Activated T-helper 2 cell treated with anti-CD3 and anti-CD28 coated beads, Interferon-gamma antibody, Interleukin-2, Interleukin-4, amounts not matched to agents 10 μg/mL and 5 μg/mL and 100 μg/mL, durations not matched to agents 14 hours and 24 hours and 36 hours (primary cell): ENCODE results near the gene TSLP. TPM values are rescaled to one million over a fixed set of nuclear protein-coding genes. Genes with fewer than 3 reads are reported as not detected.

Experiments
- DNase-seq: peaks from one replicate; pipeline ENCODE4 v3.0.0; 2021; ENCODE audit warnings: low spot score
- H3K27ac Mint-ChIP-seq: one replicate; pipeline ENCODE4 v1.8.0; 2021; ENCODE audit warnings: mixed read lengths
- H3K27me3 Mint-ChIP-seq: one replicate; pipeline ENCODE4 v1.8.0; 2021; ENCODE audit warnings: low read depth, mixed read lengths
- H3K36me3 Mint-ChIP-seq: one replicate; pipeline ENCODE4 v1.8.0; 2021; ENCODE audit warnings: low read depth, mixed read lengths
- H3K4me1 Mint-ChIP-seq: one replicate; pipeline ENCODE4 v1.8.0; 2021; ENCODE audit warnings: low read depth, mixed read lengths
- H3K4me3 Mint-ChIP-seq: one replicate; pipeline ENCODE4 v1.8.0; 2021; ENCODE audit warnings: low read depth, mild to moderate bottlenecking, moderate library complexity, mixed read lengths
- H3K9me3 Mint-ChIP-seq: one replicate; pipeline ENCODE4 v1.8.0; 2021; ENCODE audit warnings: mixed read lengths
- intact Hi-C: fragments of 100-400 bp; cut with micrococcal nuclease; formaldehyde crosslinking; loops from one replicate; pipeline ENCODE4 v1.15.1; 2023
- total RNA-seq: library from RNA; stranded (reverse); gene quantifications from 2 replicates; pipeline ENCODE4 v1.2.3, GENCODE V29; 2022

The TSLP gene
- total RNA-seq, 1 donor from 2014 or later: 0.46 TPM

DNA sequence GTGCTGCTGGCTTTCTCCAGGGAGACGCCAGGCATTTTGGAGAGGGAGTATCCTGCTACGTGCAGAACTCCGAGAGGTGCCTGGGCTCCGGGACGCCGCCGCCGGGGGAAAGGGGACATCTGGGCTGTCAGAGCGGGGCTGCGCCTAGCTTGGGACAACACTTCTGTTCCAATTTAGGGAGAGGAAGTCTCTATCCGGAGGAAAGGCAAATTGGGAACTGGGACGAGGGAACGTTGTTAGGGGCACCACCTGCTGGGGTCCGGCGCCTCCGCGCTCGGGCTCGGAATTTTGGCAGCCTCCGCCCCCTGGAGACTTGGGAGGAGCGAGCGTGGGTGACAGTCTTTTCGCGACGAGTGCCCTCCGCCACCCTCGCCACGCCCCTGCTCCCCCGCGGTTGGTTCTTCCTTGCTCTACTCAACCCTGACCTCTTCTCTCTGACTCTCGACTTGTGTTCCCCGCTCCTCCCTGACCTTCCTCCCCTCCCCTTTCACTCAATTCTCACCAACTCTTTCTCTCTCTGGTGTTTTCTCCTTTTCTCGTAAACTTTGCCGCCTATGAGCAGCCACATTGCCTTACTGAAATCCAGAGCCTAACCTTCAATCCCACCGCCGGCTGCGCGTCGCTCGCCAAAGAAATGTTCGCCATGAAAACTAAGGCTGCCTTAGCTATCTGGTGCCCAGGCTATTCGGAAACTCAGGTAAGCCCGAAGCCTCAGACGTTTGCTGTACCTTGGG, 1.6 kb downstream of the TSLP start:
- peak; percentile 50 for DNase-seq
- Mint-ChIP-seq H3K4me3 (peak overlapping the region; percentile 86), H3K9me3 (no peaks in the 10 kb centered on the region), H3K4me1 (peaks cover 33% of the 10 kb centered on the region), H3K36me3 (no peaks in the 10 kb centered on the region), H3K27me3 (peaks cover 67% of the 10 kb centered on the region), H3K27ac (no peak overlapping the region)
- intact Hi-C loops: loop anchor here (2.0 kb wide), 1 partner anchor 20 kb away; the partner anchor contains the start of gene WDR36

DNA sequence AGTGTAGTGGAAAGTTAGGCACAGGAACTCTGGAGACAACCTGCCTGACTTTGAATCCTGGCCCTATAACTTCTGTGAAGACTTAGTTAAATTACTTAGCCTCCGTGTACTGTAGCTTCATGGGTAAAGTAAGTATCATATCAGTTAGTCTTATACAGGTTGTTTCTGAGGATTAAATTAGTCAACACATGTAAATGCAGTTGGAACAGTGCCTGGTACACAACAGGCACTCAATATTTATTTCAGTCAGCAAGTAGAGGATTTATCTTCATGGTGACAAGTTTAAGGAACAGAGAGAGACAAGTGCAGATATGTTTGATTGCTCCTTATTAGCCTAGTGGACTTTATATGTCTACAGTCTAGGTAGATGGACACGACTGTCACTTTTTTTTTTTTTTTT, 2.7 kb downstream of the TSLP start:
- Mint-ChIP-seq H3K27me3 (peaks cover 63% of the 10 kb centered on the region), H3K27ac (no peak overlapping the region), H3K4me1 (peaks cover 33% of the 10 kb centered on the region), H3K9me3 (no peaks in the 10 kb centered on the region), H3K4me3 (peak overlapping the region; percentile 86), H3K36me3 (no peaks in the 10 kb centered on the region)
- DNase-seq: no peak
- intact Hi-C loops: no loop called here

DNA sequence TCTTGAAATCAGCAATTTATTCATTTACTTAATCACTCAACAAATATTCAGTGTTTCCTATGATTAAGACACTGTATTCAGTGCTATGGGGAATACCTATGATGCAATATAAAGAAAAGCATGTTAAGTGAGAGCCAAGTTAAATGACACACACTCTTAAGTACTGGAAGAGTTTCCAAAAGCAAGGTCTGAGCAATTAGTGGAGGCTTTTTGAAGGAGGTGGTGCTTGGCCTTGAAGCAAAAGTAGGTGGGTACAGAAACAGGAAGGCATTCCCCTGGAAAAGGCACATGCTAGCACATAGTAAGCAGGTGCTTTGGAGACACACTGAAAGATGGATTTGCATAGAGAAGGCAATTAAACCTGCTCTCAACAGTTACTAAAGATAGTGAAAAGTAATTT, 4.0 kb downstream of the TSLP start:
- Mint-ChIP-seq H3K27me3 (peaks cover 58% of the 10 kb centered on the region), H3K36me3 (no peaks in the 10 kb centered on the region), H3K27ac (no peak overlapping the region), H3K4me1 (peaks cover 32% of the 10 kb centered on the region), H3K4me3 (no peak overlapping the region), H3K9me3 (no peaks in the 10 kb centered on the region)
- intact Hi-C loops: no loop called here
- no peak for DNase-seq

DNA sequence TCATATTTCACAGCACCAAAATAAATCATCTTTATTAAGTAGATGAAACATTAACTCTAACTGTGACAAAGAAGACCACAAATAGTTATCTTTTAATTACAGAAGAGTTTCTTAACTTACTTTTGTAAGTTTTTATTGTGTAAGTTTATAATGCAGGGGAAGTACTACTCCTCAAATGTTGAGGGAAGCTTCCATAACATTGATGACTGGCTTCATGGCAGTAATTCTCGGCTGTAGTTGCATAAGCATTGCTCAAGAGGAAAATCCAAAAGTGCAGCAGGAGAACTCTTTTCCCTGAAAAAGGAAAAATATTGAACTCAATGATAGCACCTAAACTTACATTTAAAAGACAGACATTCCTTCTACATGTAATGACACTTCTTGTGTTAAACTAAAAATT, 4.6 kb downstream of the TSLP start:
- intact Hi-C loops: no loop called here
- no peak for DNase-seq
- Mint-ChIP-seq H3K4me3 (no peak overlapping the region), H3K36me3 (no peaks in the 10 kb centered on the region), H3K9me3 (no peaks in the 10 kb centered on the region), H3K27me3 (peaks cover 54% of the 10 kb centered on the region), H3K27ac (no peak overlapping the region), H3K4me1 (peaks cover 26% of the 10 kb centered on the region)

DNA sequence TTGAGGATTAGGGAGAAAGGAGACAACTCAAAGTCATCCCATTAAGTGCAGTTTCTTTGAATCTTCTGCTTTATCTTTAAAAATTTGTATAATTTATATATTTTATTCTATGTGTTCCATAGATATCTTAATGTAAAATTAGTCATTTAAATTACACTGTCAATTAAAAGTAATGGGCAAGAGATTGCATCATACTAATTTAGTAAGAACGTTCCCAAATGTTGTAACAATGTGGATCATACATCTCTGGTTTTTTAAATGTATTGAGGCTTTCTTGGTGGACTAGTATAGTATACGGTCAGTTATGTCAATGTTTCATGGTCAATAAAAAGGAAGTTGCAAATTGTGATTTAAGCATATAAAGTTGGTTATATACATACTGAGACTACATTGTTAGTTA, 6.2 kb downstream of the TSLP start:
- Mint-ChIP-seq H3K4me1 (peaks cover 18% of the 10 kb centered on the region), H3K27me3 (peaks cover 49% of the 10 kb centered on the region), H3K4me3 (no peak overlapping the region), H3K9me3 (no peaks in the 10 kb centered on the region), H3K27ac (no peak overlapping the region), H3K36me3 (no peaks in the 10 kb centered on the region)
- intact Hi-C loops: no loop called here
- DNase-seq: no peak

DNA sequence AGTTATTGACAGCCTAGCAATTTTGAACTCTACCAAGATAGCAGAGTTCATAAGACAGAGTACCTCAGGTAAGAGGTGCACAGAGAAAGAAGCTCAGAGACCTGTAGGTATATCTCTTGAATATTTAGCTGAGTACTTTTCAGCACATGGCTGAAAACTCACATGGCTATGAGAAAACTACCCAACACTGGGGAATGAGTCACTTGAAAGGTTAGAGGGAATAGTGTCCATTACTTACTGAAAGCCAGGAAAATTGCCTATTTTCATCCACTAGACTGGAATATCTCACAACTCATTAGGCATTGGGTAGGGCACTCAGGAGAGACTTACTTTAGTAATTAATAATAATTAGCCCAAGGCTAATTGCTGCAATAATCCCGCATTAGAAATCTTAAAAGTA, 8.3 kb downstream of the TSLP start:
- H3K27me3 Mint-ChIP-seq: peaks cover 43% of the 10 kb centered on the region

DNA sequence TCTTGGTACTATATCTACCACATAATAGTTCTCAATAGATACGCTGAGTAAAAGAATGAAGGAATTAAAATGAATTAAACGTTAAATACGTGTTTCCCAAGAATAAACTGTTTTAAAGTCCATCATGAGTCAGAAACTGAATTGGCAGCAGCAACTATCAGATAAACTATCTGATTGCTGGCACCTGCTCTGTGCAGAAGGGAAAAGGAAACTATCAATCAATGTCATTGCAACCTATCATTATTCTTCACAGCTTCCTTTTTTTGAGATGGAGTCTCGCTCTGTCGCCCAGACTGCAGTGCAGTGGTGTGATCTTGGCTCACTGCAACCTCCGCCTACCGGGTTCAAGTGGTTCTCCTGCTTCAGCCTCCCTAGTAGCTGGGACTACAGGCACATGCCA, 11.8 kb downstream of the TSLP start:
- intact Hi-C loops: no loop called here
- no peaks in the 10 kb centered on the region for H3K9me3 Mint-ChIP-seq
- no peaks in the 10 kb centered on the region for H3K36me3 Mint-ChIP-seq
- peaks cover 37% of the 10 kb centered on the region for H3K27me3 Mint-ChIP-seq
- H3K4me1 Mint-ChIP-seq: no peaks in the 10 kb centered on the region
- no peak for DNase-seq
- H3K27ac Mint-ChIP-seq: no peak overlapping the region
- H3K4me3 Mint-ChIP-seq: no peak overlapping the region

More for the DNA sequence above, 8.3 kb downstream of the TSLP start:
- no peak overlapping the region for H3K27ac Mint-ChIP-seq
- intact Hi-C loops: no loop called here
- H3K4me1 Mint-ChIP-seq: peaks cover 5% of the 10 kb centered on the region
- no peak for DNase-seq
- no peaks in the 10 kb centered on the region for H3K9me3 Mint-ChIP-seq
- no peaks in the 10 kb centered on the region for H3K36me3 Mint-ChIP-seq
- no peak overlapping the region for H3K4me3 Mint-ChIP-seq

DNA sequence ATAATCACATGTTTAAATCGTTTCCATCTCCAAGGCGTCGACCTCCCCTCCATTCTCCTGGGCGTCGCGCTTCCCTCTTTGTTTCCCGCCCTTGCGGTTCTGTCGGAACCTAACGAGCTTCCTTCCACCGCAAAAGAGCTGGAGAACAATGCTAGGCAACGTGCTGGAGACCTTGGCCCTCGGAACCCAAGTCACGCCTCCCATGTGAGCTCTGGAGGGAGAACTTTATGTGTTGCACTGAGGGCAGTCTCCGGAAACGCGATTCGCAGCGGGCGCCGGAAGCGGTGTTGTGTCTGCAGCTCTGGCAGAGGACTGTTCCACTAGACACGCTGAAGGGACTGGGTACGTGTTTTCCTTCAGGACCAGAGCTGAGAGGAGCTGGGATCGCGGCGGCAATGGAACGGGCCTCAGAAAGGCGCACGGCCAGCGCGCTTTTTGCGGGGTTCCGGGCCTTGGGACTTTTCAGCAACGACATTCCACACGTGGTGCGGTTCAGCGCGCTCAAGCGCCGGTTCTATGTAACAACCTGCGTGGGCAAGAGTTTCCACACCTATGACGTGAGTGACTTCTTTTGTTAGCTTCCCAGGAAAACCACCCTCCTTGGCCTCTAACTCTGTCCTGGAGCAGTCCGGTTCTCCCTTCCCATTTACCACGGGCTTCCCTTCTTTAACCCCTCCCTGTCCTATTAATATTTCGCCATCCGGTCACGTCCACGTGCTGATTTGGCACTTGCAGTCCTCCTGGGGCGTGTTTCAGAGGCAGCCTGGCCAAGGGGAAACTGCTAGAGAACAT, 20.7 kb downstream of the TSLP start, which contains the start of gene WDR36:
Gene WDR36, plus strand, starts transcription at position 287 of the 792 bp plus-strand sequence. Its CDS starts 109 bp downstream, at position 396.
- peak; percentile 86 for DNase-seq
- intact Hi-C loops: loop anchor here (1.0 to 5.0 kb wide), 7 partner anchors 19 to 1830 kb away; partner anchors contain the start of genes REEP5, SLC25A46 and STARD4
- Mint-ChIP-seq H3K27me3 (peaks cover 4% of the 10 kb centered on the region), H3K36me3 (peaks cover 36% of the 10 kb centered on the region), H3K4me1 (peaks cover 31% of the 10 kb centered on the region), H3K27ac (peak within 1 kb of the TSS; percentile 92), H3K4me3 (peak within 1 kb of the TSS; percentile 95), H3K9me3 (peaks cover 3% of the 10 kb centered on the region)

DNA sequence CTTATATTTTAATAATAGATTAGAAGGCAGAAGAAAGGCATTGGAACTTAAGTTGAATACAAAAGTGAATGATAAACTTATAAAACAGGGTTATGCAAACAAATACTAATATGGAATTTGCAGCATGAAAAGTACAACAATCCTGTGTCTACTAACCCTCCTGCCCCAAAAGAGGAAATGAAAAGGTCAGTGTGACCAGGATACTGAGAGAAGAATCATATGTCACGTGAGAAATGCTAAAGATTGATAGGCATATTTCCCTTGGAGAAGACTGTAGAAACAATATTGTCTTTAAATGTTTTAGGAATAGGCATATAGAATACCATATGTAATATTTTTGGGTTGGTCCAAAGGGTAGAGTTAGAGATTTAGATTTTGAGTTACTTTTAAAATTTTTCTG, 24.5 kb downstream of the TSLP start:
- no peak for DNase-seq
- no peak overlapping the region for H3K4me3 Mint-ChIP-seq
- peaks cover 35% of the 10 kb centered on the region for H3K4me1 Mint-ChIP-seq
- intact Hi-C loops: no loop called here
- H3K27ac Mint-ChIP-seq: no peak overlapping the region
- H3K27me3 Mint-ChIP-seq: no peaks in the 10 kb centered on the region
- H3K36me3 Mint-ChIP-seq: peaks cover 60% of the 10 kb centered on the region
- peaks cover 3% of the 10 kb centered on the region for H3K9me3 Mint-ChIP-seq

DNA sequence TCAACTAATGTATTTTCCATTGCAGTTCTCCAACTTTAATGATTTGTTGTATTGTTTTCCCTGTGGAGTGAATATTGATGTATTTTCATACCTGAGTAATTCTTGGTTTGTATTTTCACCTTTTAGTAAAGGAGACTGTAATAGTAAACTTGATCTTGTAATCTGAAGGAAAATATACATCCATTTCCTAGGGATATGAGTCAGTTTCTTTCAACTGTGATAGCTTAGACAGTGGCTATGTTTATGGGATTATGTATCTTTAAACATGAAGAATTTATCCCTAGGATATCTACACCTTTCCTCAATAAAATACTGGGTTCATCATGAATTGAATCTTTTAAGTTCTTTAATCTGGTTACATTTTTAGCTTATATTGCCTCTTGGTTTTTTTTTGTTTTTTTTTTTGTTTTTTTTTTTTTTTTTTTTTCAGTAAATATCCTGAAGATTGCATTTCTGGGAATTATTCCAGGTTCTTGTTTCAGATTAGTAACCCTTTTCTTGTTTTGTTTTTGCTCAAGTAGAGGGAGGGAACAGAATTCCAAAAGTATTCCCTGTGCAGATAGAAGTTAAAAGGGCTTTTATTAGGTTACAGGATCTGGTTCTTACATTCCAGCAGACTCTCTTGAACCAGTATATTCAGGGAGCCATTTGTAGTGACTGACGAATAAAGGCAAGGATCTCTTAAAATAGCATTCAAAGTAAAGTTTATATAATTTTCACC, 27.7 kb downstream of the TSLP start:
- intact Hi-C loops: no loop called here
- no peaks in the 10 kb centered on the region for H3K9me3 Mint-ChIP-seq
- H3K36me3 Mint-ChIP-seq: peaks cover 71% of the 10 kb centered on the region
- no peak overlapping the region for H3K27ac Mint-ChIP-seq
- DNase-seq: no peak
- H3K27me3 Mint-ChIP-seq: no peaks in the 10 kb centered on the region
- peaks cover 22% of the 10 kb centered on the region for H3K4me1 Mint-ChIP-seq
- no peak overlapping the region for H3K4me3 Mint-ChIP-seq

DNA sequence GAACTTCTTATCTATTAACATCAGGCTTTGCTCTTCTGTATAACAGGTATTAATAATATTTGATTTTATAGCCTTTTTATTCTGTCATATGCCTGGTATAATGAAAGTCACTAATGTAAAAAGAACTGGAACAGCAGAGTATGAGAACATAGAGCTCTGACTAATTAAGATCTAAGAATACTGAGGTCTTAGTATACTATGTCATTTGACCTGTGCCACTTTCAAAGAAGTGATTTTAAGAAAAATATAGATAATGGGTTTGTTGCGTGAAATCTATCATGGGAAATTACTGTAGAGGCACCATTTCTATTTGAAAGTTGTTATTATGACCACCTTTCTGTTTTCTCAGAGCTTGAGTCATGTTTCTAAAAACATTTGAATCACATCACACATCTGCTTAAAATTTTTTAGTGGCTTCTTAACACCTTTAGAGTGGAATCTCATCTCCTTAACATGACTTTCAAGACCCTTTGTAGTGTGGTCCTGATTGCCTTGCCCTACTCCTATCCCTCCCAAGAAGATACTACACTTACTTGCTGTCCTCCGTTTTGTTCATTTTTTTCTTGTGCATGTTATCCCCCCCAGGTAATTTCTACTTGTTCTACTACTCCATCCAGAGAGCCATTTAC, 34.9 kb downstream of the TSLP start:
- Mint-ChIP-seq H3K27me3 (no peaks in the 10 kb centered on the region), H3K4me3 (no peak overlapping the region), H3K27ac (peak overlapping the region; percentile 4), H3K9me3 (no peaks in the 10 kb centered on the region), H3K36me3 (peaks cover 78% of the 10 kb centered on the region), H3K4me1 (peaks cover 9% of the 10 kb centered on the region)
- intact Hi-C loops: no loop called here
- DNase-seq: no peak

DNA sequence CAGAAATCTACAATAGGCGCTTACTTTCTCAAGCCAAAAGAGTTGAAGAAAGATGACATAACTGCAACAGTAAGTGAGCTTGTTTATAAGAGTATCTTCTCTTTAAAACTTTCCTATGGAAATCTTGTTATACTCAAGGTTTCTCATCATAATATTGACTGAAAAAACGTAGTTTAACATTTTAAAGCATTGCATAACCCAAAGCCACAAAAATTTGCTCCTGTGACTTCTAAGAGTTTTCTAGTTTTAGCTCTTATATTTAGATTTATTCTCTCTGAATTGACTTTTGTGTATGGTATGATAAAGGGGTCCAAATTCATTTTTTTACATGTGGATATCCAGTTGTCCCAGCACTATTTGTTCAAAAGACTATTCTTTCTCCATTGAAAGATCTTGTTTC, 35.9 kb downstream of the TSLP start:
- DNase-seq: no peak
- H3K36me3 Mint-ChIP-seq: peaks cover 79% of the 10 kb centered on the region
- no peaks in the 10 kb centered on the region for H3K27me3 Mint-ChIP-seq
- intact Hi-C loops: no loop called here
- peaks cover 9% of the 10 kb centered on the region for H3K4me1 Mint-ChIP-seq
- no peaks in the 10 kb centered on the region for H3K9me3 Mint-ChIP-seq
- H3K4me3 Mint-ChIP-seq: no peak overlapping the region
- no peak overlapping the region for H3K27ac Mint-ChIP-seq
